ENCODE results near the gene ARSG. TPM values are rescaled to one million over a fixed set of nuclear protein-coding genes. Genes with fewer than 3 reads are reported as not detected.
"Not testable (repeated sequence)": the region's sequence is repeated elsewhere in the genome, so short reads cannot be mapped to it uniquely, and the experiment has no call there.

Gene ARSG
- total RNA-seq, 1 donor from 2014 or later = 8.7 TPM

DNA sequence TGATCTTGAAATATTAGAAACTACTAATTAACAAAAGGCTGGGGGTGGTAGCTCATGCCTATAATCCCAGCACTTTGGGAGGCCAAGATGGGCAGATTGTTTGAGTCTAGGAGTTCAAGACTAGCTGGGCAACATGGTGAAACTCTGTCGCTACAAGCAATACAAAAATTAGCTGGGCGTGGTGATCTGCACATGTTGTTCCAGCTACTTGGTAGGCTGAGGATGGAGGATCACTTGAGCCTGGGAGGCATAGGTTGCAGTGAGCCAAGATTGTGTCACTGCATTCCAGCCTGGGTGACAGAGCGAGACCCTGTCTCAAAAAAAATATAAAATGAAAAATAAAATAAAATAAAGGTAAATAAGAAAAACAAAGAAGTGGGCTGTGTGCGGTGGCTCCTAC lies 66.6 kb downstream of the ARSG start:
- H3K4me3 Mint-ChIP-seq (ENCODE audit: unreplicated experiment) = no peak overlapping the region
- TF ChIP-seq, protein P1, sequence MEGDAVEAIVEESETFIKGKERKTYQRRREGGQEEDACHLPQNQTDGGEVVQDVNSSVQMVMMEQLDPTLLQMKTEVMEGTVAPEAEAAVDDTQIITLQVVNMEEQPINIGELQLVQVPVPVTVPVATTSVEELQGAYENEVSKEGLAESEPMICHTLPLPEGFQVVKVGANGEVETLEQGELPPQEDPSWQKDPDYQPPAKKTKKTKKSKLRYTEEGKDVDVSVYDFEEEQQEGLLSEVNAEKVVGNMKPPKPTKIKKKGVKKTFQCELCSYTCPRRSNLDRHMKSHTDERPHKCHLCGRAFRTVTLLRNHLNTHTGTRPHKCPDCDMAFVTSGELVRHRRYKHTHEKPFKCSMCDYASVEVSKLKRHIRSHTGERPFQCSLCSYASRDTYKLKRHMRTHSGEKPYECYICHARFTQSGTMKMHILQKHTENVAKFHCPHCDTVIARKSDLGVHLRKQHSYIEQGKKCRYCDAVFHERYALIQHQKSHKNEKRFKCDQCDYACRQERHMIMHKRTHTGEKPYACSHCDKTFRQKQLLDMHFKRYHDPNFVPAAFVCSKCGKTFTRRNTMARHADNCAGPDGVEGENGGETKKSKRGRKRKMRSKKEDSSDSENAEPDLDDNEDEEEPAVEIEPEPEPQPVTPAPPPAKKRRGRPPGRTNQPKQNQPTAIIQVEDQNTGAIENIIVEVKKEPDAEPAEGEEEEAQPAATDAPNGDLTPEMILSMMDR (IDR thresholded peaks at IDR 0.05) = no peak
- H3K4me1 Mint-ChIP-seq (ENCODE audit: unreplicated experiment) = peaks cover 13% of the 10 kb centered on the region
- no peaks in the 10 kb centered on the region for H3K9me3 Mint-ChIP-seq (ENCODE audit: unreplicated experiment)
- DNase-seq (ENCODE audit: extremely low spot score, unreplicated experiment) = no peak
- H3K27ac Mint-ChIP-seq (ENCODE audit: unreplicated experiment) = no peak overlapping the region
- no peaks in the 10 kb centered on the region for H3K36me3 Mint-ChIP-seq (ENCODE audit: unreplicated experiment)
- H3K27me3 Mint-ChIP-seq (ENCODE audit: unreplicated experiment) = no peaks in the 10 kb centered on the region

DNA sequence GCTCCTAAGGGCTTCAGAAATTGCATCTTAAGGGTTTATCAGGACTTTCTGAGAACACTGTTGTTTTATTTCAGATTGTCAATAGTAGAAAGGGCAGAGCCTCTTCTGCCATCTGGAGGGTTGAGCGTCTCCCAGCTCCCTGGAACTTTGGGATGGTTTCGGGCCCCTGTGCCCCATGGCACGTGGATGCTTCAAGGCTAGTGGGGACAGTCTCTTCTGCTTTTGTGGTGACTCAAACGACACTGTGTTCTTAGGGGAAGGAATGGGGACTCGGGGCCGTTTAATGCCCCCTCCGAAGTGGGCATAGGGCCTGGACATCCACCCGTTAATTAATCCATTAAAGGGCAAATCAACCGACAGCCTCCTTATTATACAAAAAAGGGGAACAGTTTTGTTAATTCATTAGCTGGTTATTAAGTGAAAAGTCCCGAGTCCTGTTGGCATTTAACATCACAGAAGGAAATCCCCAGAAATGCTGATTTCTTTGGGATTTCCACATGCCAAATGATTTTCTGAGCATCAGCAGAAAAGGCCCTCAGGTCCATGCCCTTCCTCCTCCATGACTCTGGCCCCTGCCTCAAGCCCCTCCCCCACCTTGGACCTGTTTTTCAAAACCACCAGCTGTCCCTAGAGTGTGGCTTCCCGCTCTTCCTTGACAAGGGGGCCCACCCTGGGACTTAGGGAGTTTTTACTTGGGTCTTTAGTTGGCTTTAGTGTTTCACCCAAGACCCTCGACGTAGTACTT lies 68.7 kb downstream of the ARSG start:
- no peak overlapping the region for H3K27ac Mint-ChIP-seq (ENCODE audit: unreplicated experiment)
- TF ChIP-seq, protein P1 (IDR thresholded peaks at IDR 0.05) = no peak
- DNase-seq (ENCODE audit: extremely low spot score, unreplicated experiment) = no peak

DNA sequence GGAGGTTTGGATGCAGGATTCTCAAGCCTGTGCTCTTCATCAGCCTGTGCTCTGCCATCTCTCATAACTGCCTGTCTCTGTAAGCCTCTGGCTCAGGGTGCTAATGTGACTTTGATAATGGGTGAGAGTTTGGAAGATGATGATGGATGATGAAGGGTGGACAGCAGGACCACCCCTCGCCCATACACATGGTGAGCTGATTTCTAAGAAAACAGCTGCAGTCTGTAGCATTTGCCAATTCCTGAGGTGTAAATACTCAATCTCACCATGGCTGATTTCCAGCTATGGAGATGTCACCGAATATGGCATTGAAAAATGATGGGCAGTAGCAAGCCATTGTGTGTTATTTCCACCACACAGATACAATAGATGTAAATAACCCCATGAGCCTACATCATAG lies 74.2 kb downstream of the ARSG start:
- Mint-ChIP-seq H3K4me3 (ENCODE audit: unreplicated experiment) (no peak overlapping the region), H3K27ac (ENCODE audit: unreplicated experiment) (no peak overlapping the region), H3K36me3 (ENCODE audit: unreplicated experiment) (no peaks in the 10 kb centered on the region), H3K4me1 (ENCODE audit: unreplicated experiment) (no peaks in the 10 kb centered on the region), H3K27me3 (ENCODE audit: unreplicated experiment) (no peaks in the 10 kb centered on the region), H3K9me3 (ENCODE audit: unreplicated experiment) (no peaks in the 10 kb centered on the region)
- DNase-seq (ENCODE audit: extremely low spot score, unreplicated experiment) = no peak
- TF ChIP-seq, protein P1 (IDR thresholded peaks at IDR 0.05) = no peak

More for the DNA sequence above, 68.7 kb downstream of the ARSG start:
- Mint-ChIP-seq H3K4me3 (ENCODE audit: unreplicated experiment) (no peak overlapping the region), H3K36me3 (ENCODE audit: unreplicated experiment) (no peaks in the 10 kb centered on the region), H3K27me3 (ENCODE audit: unreplicated experiment) (no peaks in the 10 kb centered on the region), H3K4me1 (ENCODE audit: unreplicated experiment) (peaks cover 4% of the 10 kb centered on the region), H3K9me3 (ENCODE audit: unreplicated experiment) (no peaks in the 10 kb centered on the region)

DNA sequence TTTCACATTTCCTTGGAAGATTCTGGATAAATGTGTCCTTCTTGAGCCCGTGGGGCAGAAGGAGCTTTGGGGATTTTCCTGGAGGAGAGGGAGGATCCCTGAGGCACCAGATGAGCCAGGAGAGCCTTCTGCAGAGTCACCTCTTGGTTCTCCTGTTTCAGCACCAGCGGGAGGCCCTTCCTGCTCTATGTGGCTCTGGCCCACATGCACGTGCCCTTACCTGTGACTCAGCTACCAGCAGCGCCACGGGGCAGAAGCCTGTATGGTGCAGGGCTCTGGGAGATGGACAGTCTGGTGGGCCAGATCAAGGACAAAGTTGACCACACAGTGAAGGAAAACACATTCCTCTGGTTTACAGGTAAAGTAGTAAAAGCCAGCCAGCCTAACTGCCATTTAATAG lies 77.1 kb downstream of the ARSG start:
- H3K4me3 Mint-ChIP-seq (ENCODE audit: unreplicated experiment) = no peak overlapping the region

DNA sequence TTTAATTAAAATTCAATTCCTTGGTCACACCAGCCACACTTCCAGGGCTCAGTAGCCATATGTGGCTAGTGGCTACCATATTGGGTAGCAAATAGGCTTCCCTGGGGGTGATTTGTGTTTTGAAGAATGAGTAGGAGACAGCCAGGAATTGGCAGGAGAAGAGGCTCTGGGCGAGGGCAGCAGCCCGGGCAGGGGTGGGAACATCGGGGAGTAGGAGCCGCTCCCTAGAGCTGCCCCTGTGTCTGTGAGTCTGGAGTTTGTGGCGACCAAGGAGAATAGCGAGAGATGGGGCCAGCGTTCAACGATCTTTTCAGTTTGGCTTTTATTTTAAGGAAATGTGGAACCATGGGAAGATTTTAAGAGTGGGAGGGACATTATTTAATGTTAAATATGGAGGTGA lies 84.3 kb downstream of the ARSG start:
- H3K4me1 Mint-ChIP-seq (ENCODE audit: unreplicated experiment) = peaks cover 29% of the 10 kb centered on the region
- no peaks in the 10 kb centered on the region for H3K36me3 Mint-ChIP-seq (ENCODE audit: unreplicated experiment)
- no peak overlapping the region for H3K27ac Mint-ChIP-seq (ENCODE audit: unreplicated experiment)
- no peak overlapping the region for H3K4me3 Mint-ChIP-seq (ENCODE audit: unreplicated experiment)
- H3K27me3 Mint-ChIP-seq (ENCODE audit: unreplicated experiment) = no peaks in the 10 kb centered on the region
- TF ChIP-seq, protein P1 (IDR thresholded peaks at IDR 0.05) = no peak
- no peak for DNase-seq (ENCODE audit: extremely low spot score, unreplicated experiment)
- no peaks in the 10 kb centered on the region for H3K9me3 Mint-ChIP-seq (ENCODE audit: unreplicated experiment)

More for the DNA sequence above, 77.1 kb downstream of the ARSG start:
- no peak for DNase-seq (ENCODE audit: extremely low spot score, unreplicated experiment)
- TF ChIP-seq, protein P1 (IDR thresholded peaks at IDR 0.05) = no peak
- Mint-ChIP-seq H3K27me3 (ENCODE audit: unreplicated experiment) (no peaks in the 10 kb centered on the region), H3K4me1 (ENCODE audit: unreplicated experiment) (no peaks in the 10 kb centered on the region), H3K36me3 (ENCODE audit: unreplicated experiment) (no peaks in the 10 kb centered on the region), H3K27ac (ENCODE audit: unreplicated experiment) (no peak overlapping the region), H3K9me3 (ENCODE audit: unreplicated experiment) (no peaks in the 10 kb centered on the region)

DNA sequence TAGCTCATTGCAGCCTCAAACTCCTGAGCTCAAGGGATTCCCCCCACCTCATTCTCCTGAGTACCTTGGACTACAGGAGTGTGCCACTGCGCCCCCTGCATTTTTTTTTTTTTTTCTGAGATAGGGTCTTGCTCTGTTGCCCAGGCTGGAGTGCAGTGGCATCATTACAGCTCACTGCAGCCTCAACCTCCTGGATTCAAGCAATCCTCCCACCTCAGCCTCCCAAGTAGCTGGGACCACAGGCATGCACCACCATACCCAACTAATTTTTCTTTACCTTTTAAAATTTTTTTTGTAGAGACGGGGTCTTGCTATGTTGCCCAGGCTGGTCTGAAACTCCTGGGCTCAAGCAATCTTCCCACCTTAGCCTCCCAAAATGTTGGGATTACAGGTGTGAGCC lies 84.9 kb downstream of the ARSG start:
- H3K27me3 Mint-ChIP-seq (ENCODE audit: unreplicated experiment); DNase-seq (ENCODE audit: extremely low spot score, unreplicated experiment); H3K27ac Mint-ChIP-seq (ENCODE audit: unreplicated experiment); H3K4me3 Mint-ChIP-seq (ENCODE audit: unreplicated experiment); H3K36me3 Mint-ChIP-seq (ENCODE audit: unreplicated experiment); H3K9me3 Mint-ChIP-seq (ENCODE audit: unreplicated experiment): not testable (repeated sequence)
- H3K4me1 Mint-ChIP-seq (ENCODE audit: unreplicated experiment) = peaks cover 29% of the 10 kb centered on the region
